ENCODE results near the gene NDUFS2. TPM values are rescaled to one million over a fixed set of nuclear protein-coding genes. Genes with fewer than 3 reads are reported as not detected.
A peak's percentile ranks its signal among the peaks of the same experiment; 100 is the strongest.

Gene NDUFS2
- total RNA-seq, 2 experiments from 2014 or later = 87.7 to 95.8 TPM

DNA sequence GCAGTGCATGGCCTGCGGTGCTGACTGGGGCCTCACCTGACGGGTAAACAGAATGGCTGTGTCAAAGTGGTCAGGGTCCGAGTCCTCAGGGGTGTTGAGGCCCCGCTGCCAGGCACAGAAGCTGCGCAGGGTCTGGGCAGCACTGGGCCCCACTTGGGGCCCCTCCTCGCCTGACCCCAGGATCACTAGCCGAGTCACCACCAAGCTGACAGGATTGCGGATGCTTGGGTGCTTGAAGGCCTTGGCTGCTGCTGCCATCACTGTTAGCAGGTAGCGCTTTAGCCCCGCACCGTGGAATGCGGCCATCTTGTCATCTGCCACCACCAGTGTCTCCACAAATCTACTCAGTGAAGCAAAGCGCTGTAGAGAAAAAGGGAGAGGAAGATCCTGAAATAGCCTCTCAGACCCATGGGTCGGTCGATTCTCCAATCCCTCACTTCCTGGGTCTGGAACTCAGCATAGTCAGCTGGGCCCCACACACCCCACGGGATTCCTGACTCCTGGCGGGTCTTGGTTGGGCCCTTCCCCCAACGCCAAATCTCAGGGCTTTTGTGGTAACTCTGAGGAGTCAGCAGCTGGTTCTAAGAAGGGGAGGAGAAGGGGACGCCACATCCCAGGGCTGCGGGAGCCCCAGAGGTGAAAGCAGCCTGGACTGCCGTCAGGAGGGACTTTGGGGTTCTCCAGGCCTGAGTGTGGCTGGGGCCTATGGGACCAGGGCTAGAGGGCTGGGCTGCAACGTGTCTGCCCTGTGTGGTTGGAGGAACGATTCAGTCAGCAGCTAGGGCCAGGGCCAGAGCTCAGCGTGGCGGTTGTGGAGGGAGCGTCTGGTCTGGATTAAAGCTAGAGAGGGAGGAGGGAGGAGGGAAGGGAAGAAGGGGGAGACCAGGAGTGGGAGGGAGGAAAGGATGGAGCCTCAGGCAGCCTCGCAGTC is 5.4 kb upstream of the NDUFS2 start:
- Mint-ChIP-seq H3K9me3 (no peaks in the 10 kb centered on the region), H3K27me3 (no peaks in the 10 kb centered on the region), H3K4me1 (peaks cover 37% of the 10 kb centered on the region), H3K36me3 (no peaks in the 10 kb centered on the region), H3K27ac (no peak overlapping the region), H3K4me3 (no peak overlapping the region)
- DNase-seq = no peak

- Mint-ChIP-seq H3K4me3 (no peak overlapping the region), H3K27ac (no peak overlapping the region), H3K36me3 (peaks cover under 1% of the 10 kb centered on the region), H3K4me1 (peaks cover 33% of the 10 kb centered on the region), H3K9me3 (no peaks in the 10 kb centered on the region), H3K27me3 (no peaks in the 10 kb centered on the region)
- DNase-seq = no peak
These were observed 4.5 kb upstream of the NDUFS2 start for GRCh38 chr1:161197560-161198193.

- Mint-ChIP-seq H3K4me1 (peaks cover 28% of the 10 kb centered on the region), H3K4me3 (no peak overlapping the region), H3K27me3 (no peaks in the 10 kb centered on the region), H3K27ac (no peak overlapping the region), H3K36me3 (peaks cover 3% of the 10 kb centered on the region), H3K9me3 (no peaks in the 10 kb centered on the region)
- DNase-seq = no peak
These were observed 3.8 kb upstream of the NDUFS2 start for GRCh38 chr1:161198194-161198896.

DNA sequence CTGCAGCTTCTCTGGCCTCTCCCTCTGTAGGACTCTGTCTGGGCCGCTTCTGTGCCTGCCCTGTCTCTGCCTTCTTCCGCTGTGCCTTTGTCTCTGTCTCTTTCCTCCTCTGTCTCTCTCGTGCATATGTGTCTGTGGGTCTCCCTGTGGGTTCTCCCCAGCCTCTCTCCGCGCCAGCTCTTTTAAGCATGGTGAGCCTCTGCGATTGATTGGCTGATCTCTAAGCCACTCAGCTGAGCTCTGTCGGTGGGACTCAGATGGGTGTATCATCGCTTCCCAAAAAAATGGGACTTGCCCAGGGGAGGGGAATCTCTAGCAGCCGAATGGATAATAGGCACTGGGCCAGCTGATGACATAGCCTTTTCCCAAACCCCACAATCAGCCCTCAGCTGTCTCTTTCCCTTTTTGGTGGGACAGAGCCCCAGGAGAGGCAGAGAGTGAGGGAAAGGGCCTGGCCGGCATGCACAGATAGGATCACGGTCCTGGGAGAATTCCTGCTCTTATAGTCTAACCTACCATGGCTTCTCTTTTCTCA is 3.2 kb upstream of the NDUFS2 start, which contains the start of gene ADAMTS4:
ADAMTS4 (minus strand) TSS at position 158 of the 535 bp plus-strand sequence. CDS start 427 bp downstream, outside the sequence.
- DNase-seq = no peak
- Mint-ChIP-seq H3K4me3 (peak within 1 kb of the TSS; percentile 92), H3K27me3 (no peaks in the 10 kb centered on the region), H3K9me3 (no peaks in the 10 kb centered on the region), H3K27ac (peak within 1 kb of the TSS; percentile 95), H3K36me3 (peaks cover 9% of the 10 kb centered on the region), H3K4me1 (peaks cover 33% of the 10 kb centered on the region)

DNA sequence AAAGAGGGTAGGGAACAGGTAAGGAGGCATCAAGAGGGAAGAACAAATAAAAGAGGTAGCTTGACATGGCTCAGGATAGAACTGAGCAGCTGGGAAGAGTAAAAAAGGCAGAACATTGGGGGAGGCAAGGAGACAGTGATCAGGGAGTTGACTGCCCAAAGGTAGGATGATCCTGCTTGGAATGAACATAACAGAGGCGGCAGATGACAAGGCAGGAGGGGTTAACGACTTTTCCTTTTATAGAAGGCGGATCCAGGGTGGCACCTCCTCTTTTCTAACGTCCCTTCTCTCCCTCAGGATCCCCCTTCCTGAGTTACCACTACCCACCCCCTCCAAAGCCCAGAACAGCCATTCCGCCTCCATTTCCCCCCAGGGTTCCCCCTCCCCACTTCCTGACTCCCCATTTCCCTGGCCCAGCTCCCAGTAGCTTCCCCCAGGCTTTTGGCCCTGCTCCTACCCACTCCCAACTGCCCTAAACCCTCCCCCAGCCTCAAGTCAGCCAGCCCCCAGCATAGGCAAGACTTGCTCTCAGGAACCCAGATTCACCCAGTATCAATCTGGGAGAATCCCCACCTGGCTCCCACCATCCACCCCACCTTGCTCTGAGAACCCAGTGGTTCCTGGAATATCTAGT is 2.5 kb upstream of the NDUFS2 start:
- peaks cover 39% of the 10 kb centered on the region for H3K4me1 Mint-ChIP-seq
- peaks cover 15% of the 10 kb centered on the region for H3K36me3 Mint-ChIP-seq
- peak overlapping the region; percentile 92 for H3K4me3 Mint-ChIP-seq
- no peak for DNase-seq
- no peaks in the 10 kb centered on the region for H3K9me3 Mint-ChIP-seq
- no peaks in the 10 kb centered on the region for H3K27me3 Mint-ChIP-seq
- peak overlapping the region; percentile 95 for H3K27ac Mint-ChIP-seq

- H3K4me1 Mint-ChIP-seq = peaks cover 39% of the 10 kb centered on the region
- H3K36me3 Mint-ChIP-seq = peaks cover 20% of the 10 kb centered on the region
- H3K4me3 Mint-ChIP-seq = peak overlapping the region; percentile 92
- H3K27ac Mint-ChIP-seq = peak overlapping the region; percentile 95
- peak; percentile 21 for DNase-seq
- H3K9me3 Mint-ChIP-seq = no peaks in the 10 kb centered on the region
- no peaks in the 10 kb centered on the region for H3K27me3 Mint-ChIP-seq
These were observed 1.7 kb upstream of the NDUFS2 start for GRCh38 chr1:161200421-161200991.

DNA sequence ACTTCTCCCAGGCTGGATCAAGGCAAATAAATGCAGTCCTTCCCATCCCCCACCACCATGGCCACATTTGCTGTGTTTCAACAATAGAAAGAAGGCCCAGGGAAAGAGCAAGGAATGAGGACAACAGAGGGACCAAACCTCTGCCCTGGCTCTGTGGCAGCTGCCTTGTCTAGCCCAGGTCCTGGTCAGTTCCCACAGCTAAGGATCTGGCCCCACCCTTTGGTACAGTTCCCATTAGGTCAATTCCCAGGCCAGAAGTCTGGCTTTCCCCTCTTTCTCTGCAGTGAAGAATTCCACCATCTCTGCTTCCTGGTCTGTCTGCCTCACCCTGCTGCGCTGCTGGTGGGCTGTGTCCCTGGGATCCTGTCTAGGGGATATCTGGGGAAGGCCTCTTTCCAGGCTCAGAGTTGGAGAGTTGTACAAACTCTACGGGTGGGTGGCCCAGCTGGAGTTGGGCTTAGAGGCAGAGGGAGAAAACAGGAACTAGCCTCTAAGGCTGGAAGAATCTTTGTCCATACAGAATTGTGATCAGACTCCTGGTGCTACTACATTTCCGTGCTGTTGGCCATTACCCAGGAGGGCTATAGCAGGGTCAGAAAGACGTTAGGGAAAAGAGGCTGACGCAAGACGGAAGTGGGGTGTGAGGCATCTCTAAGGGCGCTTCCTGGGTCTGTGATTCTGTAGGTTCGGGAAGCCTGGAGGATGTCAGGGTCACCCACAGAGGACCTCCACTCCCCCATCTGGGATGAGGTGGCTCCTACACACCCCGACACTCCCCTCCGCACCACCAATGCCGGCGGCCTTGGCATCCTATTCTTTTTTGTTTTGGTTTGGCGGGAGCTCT is 953 bp upstream of the NDUFS2 start:
- Mint-ChIP-seq H3K27me3 (no peaks in the 10 kb centered on the region), H3K4me3 (peak overlapping the region; percentile 92), H3K27ac (peak overlapping the region; percentile 95), H3K36me3 (peaks cover 21% of the 10 kb centered on the region), H3K9me3 (no peaks in the 10 kb centered on the region), H3K4me1 (peaks cover 39% of the 10 kb centered on the region)
- DNase-seq = no peak

- Mint-ChIP-seq H3K36me3 (peaks cover 37% of the 10 kb centered on the region), H3K9me3 (no peaks in the 10 kb centered on the region), H3K27me3 (no peaks in the 10 kb centered on the region), H3K27ac (peak overlapping the region; percentile 66), H3K4me1 (peaks cover 44% of the 10 kb centered on the region), H3K4me3 (no peak overlapping the region)
- DNase-seq = no peak
These were observed 4.4 kb downstream of the NDUFS2 start for GRCh38 chr1:161206411-161207140.

GRCh38 chr1:161207173-161207572 is 5.0 kb downstream of the NDUFS2 start:
- Mint-ChIP-seq H3K36me3 (peaks cover 39% of the 10 kb centered on the region), H3K4me1 (peaks cover 45% of the 10 kb centered on the region), H3K4me3 (no peak overlapping the region), H3K9me3 (no peaks in the 10 kb centered on the region), H3K27ac (peak overlapping the region; percentile 66), H3K27me3 (no peaks in the 10 kb centered on the region)
- no peak for DNase-seq

- Mint-ChIP-seq H3K27ac (peak overlapping the region; percentile 71), H3K4me3 (no peak overlapping the region), H3K36me3 (peaks cover 39% of the 10 kb centered on the region), H3K9me3 (no peaks in the 10 kb centered on the region), H3K4me1 (peaks cover 34% of the 10 kb centered on the region), H3K27me3 (no peaks in the 10 kb centered on the region)
- DNase-seq = peak; percentile 73
These were observed 7.7 kb downstream of the NDUFS2 start for GRCh38 chr1:161209790-161210409.

DNA sequence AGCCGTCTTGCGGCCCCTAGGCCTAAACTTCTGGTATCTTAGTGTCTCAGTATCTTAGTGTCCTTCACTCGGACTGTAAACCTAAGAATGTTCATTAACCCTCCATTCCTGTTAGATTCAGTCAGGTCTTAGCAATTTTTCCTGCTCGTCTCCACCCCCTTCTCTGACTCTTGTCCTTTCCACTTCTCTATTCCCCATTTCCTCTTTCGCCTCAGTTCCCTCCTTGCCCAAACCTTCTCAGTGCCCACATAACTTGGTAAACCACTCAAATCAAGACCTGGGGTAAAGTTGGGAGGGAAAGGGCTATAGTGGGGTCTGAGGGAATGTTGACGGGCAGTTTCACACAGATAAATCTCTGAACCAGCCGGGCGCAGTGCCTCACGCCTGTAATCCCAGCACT is 12.2 kb downstream of the NDUFS2 start:
- DNase-seq = no peak
- H3K27ac Mint-ChIP-seq = no peak overlapping the region
- no peak overlapping the region for H3K4me3 Mint-ChIP-seq
- H3K27me3 Mint-ChIP-seq = no peaks in the 10 kb centered on the region
- H3K4me1 Mint-ChIP-seq = peaks cover 45% of the 10 kb centered on the region
- peaks cover 34% of the 10 kb centered on the region for H3K36me3 Mint-ChIP-seq
- H3K9me3 Mint-ChIP-seq = no peaks in the 10 kb centered on the region

- DNase-seq = no peak
- Mint-ChIP-seq H3K9me3 (no peaks in the 10 kb centered on the region), H3K4me1 (peaks cover 47% of the 10 kb centered on the region), H3K27me3 (no peaks in the 10 kb centered on the region), H3K4me3 (peak within 1 kb of the TSS; percentile 49), H3K27ac (peak within 1 kb of the TSS; percentile 77), H3K36me3 (peaks cover 28% of the 10 kb centered on the region)
These were observed 12.9 kb downstream of the NDUFS2 start, which contains the start of gene FCER1G for GRCh38 chr1:161215076-161215475. FCER1G (plus strand) TSS chr1:161215295; CDS start chr1:161215322, 27 bp downstream.
